Inferior parietal cortex (tissue), 1 donor: ENCODE data around the gene RABGAP1L.
"Not testable (repeated sequence)": the region's sequence is repeated elsewhere in the genome, so short reads cannot be mapped to it uniquely, and the experiment has no call there.

Experiments
- DNase-seq: peaks from one replicate; pipeline ENCODE4 v3.0.0-alpha.2; 2016; ENCODE audit errors: extremely low spot score

The RABGAP1L gene

DNA sequence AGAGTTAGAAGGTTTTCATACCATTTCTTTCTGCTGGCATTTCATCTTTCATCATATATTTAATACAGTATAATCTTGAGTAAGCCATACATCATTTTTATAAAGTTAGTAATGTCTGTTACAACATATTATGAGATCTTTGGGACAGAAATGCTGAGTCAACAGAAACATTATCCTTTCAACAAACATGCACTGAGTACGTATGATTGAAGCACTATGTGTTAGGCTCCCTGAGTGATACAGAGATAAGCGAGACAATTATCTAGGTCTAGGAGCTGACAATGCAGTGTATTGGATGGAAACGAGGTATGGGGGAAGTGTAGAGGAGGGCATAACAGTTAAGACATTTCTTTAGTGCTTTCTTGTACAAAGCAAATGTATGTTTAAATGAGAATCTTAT, 268.7 kb downstream of the RABGAP1L start:
- no peak for DNase-seq

DNA sequence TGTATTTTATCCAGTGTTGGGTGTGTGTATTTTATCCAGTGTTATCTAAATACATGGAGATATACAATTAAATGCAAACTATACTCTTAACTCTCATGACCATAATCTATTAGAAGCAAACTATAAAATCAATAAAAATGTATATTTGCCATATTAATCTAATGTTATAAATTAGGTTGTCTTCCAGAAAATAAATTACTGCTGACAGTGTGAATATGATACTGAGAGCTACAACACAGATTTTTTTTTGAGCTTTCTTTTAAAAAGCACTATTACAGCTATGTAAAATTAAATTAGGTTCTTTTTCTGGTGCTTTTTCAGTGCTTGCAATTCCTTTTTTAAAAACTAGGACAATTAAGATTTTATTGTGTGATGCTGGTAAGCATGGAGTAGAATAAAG, 269.4 kb downstream of the RABGAP1L start:
- DNase-seq: no peak

DNA sequence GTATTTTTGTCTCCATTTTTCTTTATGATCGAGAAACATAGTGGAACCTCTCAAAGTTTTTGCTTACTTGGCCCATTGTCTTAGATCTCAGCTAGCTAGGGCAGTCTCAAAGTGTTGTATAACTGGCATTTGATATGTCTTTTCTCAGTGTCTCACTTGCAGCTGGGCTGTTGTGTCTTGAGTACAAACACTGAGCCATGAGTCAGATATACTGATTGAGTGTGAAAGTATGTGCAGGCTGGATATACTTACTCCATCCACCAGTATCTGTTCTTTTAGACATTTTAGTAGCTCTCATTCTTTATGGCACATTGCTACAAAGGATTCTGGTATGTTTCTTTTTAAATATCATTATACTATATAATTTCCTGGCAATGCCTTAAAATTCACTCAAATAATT, 274.1 kb downstream of the RABGAP1L start:
- peak; percentile 37 for DNase-seq

DNA sequence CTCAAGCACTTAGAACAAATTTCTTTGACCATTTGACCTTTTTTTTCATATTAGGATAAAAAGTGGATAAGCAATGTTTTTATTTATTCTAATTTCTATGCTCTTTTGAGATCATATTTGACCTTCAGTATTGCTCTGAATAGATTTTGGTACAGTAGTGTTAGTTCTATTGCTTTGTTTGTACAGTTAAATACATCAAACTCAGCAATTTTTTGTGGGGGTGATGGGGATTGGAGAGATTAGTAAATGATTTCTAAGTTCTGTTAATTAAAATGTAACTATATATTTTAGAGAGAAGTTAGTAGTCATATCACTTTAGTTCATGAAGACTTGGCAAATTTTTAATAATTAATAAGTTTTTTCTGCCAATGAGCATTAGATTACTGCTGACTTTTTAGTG, 286.0 kb downstream of the RABGAP1L start:
- DNase-seq: no peak

DNA sequence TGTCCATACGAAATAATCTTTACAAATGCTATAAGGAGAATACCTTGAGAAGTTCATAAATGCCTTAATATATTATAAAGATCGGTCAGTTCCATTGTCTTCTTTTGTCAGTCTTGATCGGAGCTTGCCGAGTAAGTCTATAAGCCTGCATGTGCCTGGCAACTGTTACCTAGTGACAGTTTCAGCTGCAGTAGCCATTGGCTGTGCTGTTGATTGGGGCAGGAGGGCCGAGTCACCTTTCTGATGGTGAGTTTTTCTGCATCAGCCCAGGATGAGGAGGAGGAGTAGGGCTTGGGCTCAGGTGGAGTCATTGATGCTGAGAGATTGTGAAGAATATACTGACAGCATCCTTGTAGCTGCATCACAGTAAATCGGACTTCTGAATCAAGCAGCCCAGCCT, 286.5 kb downstream of the RABGAP1L start:
- no peak for DNase-seq

DNA sequence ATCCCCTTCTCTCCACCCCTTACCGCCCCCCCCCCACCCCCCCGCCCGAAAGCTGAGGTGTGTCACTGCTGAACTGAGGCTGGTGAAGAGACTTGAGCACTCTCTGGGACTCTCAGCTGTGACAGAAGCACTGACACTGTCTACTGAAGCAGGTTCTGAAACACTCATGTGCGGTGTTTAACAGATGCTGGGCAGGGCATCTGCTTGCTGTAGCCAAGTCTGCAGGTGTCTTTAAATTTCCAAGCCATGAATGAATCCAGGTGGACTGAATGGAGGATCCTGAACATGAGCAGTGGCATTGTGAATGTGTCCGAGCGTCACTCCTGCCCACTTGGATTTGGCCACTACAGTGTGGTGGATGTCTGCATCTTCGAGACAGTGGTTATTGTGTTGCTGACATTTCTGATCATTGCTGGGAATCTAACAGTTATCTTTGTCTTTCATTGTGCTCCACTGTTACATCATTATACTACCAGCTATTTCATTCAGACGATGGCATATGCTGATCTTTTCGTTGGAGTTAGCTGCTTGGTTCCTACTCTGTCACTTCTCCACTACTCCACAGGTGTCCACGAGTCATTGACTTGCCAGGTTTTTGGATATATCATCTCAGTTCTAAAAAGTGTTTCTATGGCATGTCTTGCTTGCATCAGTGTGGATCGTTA, 288.7 kb downstream of the RABGAP1L start, which contains the start of gene GPR52:
GPR52 (plus strand) TSS at position 99 of the 665 bp plus-strand sequence; CDS start at position 247, 148 bp downstream.
- peak; percentile 39 for DNase-seq

DNA sequence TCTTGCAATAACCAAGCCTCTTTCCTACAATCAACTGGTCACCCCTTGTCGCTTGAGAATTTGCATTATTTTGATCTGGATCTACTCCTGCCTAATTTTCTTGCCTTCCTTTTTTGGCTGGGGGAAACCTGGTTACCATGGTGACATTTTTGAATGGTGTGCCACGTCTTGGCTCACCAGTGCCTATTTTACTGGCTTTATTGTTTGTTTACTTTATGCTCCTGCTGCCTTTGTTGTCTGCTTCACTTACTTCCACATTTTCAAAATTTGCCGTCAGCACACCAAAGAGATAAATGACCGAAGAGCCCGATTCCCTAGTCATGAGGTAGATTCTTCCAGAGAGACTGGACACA, 289.2 kb downstream of the RABGAP1L start:
- DNase-seq: no peak

DNA sequence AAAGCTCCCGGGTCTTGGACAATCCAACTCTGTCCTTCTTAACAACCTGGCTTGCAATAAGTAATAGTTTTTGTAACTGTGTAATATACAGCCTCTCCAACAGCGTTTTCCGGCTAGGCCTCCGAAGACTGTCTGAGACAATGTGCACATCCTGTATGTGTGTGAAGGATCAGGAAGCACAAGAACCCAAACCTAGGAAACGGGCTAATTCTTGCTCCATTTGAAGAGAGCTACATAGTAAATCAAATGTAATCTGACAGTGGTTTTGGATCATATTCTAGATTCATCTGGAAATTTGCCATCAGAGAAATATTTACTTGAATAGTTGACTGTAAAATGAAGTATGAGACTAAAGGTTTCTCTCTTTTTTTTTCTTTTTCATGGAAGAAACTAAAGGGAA, 289.7 kb downstream of the RABGAP1L start:
- DNase-seq: peak; percentile 34

DNA sequence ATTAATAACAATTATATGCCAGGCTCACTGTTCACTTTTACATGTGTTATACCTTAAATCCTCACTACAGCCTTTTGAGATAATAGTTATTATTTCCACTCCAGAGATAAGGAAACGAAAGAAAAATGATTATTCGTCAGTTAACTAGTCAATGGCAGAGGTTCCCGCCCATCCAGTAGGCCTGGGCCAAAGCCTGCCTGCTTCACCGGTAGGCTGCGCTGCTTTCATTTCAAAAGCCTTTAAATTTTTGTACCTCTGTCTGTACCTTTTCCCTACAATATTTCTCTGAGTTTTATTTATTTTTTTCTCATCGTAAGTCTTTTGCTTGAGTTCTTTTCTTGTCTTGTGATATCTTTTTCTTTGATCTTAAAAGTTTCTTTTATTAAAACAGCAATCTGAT, 292.1 kb downstream of the RABGAP1L start:
- DNase-seq: no peak

DNA sequence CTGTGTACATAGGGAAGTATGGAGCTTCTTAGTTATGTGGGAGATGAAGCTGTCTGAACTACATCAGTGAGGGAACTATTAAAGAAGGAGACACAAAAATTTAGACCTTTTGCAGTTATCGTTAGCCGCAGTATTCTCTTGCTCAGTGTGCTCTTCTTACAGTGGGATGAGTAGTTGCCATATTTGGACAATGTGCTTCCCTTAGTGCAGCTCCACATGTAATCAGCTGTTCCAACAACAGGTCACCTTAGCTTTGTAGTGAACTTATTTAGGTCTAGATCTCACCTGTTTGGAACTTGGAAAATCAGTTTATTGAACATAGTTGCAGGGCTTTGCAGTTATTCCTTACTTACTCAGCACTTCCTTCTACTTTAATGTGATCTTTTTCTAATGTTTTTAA, 306.5 kb downstream of the RABGAP1L start:
- DNase-seq: no peak

DNA sequence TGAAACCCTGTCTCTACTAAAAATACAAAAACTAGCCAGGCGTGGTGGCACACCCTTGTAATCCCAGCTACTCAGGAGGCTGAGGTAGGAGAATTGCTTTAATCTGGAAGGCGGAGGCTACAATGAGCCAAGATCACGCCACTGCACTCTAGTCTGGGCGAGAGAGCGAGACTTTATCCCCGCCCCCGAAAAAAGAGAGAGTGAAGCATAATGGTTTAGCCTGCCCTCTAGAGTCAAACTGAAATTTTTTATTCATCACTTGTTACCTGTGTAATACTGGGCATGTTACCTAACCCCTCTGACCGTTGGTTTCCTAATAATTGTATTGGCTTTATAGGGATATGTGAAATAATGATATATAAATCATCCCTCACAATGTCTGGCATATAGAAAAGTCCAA, 307.3 kb downstream of the RABGAP1L start:
- DNase-seq: no peak

DNA sequence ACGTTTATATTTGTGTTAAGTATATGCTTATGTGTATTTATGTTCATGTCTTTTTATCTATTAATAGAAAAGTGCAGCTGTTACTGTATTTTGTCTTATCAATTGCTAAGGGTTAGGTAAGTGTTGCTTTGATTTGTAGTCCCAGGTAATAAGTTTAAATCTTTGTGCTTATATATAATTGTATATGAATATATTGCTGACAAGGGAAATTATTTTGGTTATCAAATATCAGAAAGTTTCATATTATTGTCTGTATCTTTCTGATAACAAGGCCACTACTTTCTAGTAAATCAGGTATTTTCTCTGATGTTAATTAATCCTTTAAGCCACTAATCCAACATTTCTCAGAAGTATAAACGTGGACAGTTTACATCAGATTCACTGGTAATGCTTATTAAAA, 309.7 kb downstream of the RABGAP1L start:
- DNase-seq: no peak

DNA sequence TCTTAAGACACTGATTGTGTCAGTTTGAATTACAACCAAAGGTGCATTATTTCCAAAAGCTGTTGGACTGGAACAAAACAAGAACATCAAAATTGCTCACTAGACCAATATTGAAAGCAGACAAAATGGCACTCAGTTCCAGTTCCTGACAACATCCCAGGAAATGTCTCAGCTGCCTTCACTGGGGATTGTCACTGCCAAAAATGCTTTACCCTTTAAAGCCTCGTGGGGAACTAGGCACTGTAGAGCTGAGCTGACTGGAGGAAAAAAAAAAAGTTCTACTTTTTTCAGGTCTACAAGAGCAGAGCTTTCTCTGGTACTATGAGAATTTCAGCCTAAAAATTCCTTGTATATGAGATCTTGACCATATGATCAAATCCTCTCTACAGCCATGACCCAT, 310.4 kb downstream of the RABGAP1L start:
- no peak for DNase-seq

DNA sequence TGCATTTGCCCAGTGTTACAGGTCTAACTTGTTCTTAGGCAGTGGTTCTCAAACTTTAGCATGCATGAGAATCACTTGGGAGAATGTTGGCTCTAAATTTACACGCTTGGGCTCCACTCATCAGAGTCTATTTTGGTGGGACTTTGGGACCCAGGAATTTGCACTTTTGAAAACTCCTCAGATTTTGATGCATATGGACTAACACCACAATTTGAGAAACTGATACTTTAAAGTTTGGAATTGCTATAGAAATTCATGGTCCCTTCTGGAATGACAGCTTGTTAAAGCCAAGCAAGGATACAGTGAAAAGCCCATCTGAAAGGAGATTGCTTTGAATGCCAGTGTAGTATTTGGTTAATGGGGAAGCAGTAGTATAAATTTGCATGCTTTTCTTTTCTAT, 320.0 kb downstream of the RABGAP1L start:
- DNase-seq: no peak

DNA sequence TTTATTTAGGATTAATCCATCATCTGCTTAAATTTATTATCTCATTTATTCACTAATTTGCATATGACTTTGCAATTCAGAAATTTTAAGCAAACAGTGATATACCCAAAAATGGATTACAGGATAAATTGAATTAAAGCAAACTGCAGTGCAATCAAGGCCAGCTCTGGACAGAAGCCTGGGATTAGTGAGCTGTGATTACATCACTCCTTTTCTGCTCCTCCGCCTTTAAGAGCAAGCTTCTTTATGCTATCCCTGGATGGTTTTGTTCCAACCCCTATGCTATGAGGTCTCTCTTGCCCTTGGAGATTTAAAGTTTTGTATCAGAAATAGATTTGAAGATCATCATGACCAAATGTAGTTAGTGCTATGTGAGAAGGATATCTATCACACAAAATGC, 321.0 kb downstream of the RABGAP1L start:
- DNase-seq: no peak

DNA sequence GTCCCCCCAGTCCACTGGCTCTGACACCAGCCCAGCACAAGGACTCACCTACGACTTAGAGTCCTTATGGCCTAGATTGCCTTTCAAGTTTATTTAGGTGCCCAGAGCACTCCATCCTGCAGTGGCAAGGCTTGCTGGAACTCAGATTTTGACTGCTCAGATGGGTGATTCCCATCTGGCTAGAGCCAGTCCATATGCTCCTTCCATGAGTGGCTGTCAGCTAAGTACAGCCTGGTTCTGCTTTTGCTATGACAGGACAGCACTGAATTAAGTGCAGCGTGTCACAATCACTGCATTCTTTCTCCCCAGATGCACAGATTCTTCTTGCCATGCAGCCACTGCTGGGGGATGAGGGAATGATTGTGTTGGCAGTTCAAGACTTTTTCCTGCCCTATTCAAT, 332.3 kb downstream of the RABGAP1L start:
- no peak for DNase-seq

DNA sequence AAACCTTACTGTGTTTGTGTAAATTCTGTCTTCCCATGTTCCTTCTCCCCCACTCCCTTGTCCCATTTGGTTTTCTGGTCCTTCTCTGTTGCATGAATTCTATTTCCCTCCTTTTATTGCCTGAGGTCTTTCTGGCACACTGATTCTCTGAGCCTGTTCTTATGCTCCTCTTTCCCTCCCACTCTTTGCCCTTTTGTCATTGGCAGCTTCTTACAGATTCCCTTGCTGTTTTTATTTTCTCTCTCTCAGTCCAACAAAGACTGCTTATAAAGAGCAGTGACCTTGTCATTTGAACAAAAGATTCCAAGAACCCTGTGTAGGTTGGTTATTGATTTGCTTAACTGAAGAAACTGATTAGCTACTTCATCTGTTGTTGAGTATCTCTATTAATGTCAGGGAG, 338.2 kb downstream of the RABGAP1L start:
- DNase-seq: no peak

DNA sequence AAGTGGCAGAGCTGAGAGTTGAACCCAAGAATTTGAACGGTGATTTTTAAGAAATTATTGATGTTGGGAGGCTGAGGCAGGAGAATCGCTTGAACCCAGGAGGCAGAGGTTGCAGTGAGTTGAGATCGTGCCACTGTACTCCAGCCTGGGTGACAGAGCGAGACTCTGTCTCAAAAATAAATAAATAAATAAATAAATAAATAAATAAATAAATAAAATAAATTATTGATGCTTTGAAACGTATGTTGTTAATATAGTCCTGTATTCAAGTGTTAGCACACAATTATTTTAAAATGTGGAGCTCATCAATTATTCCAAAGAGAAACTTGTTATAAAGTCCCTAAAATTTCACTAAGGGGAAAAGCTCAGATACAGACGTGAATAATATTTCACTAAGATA, 357.4 kb downstream of the RABGAP1L start:
- not testable (repeated sequence) for DNase-seq

DNA sequence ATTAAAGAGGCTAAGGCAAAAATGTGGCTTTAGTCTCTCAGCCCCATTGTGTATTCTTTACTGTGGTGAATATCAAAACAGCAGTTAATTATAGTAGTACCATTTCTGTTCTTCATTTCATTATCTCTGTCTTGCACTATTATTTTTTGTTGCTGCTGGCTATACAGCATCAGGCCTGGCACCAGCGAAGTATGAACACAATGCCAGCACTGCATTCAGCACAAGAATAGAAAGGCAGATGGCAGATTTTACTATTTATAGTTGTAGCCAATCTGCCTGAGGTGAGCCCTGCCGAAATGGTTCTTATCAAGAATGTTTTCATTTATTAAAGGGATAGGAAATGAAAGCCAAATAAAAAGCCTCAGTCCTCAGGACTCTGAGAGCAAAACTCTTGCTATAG, 360.5 kb downstream of the RABGAP1L start:
- DNase-seq: peak; percentile 62

DNA sequence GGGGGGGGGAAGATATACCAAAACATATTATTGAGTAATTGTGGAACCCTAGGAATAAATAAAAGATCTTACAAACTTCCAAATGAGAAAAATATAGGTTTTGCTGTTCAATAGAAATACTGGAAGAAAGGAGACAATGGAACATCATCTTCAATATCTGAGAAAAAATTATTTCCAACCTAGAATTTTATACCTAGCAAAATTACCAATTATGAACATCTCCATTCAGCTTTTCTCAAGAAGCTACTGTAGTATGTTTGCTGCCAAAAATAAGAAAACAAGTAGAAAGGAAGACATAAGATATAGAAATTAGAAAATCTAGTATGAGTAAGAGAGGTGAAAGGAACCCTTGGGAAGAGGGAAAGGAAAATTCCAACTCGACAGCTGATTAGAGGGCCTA, 372.4 kb downstream of the RABGAP1L start:
- no peak for DNase-seq

DNA sequence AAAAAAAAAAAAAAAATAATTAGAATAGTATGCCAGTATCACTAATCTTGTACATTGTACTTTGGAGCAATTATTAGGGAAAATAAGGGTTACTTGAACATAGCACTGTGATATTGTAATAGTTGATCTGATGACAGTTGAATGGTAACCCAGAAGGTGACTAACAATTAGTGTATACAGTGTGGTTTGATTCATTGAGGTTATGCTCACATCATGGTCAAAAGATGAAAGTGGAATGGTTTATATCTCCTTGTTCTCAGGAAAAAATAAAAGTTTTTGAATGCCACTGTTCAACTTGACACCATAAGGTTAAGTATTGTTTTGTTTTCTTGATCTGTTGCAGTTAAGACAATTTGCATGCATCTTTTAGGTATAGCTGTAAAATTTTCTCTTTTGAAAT, 375.5 kb downstream of the RABGAP1L start:
- no peak for DNase-seq

DNA sequence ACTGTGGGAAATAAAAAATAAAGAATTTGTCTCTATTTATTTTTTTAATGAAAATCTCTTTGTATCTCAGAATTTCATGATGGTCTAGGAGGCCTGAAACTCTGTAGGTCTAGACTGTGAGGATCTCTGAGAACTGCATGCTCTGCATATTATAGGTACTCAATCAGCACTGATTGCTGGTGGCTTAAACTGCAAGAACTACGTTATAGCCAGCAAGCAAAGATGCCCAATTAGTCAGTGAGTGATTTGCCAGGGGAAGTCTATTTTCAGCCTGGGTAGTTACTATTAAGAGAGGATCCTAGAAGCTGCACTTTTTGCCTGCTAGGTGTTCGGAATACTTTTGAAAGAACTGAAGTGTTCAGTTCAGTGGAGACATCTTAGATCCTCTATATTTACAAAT, 375.9 kb downstream of the RABGAP1L start:
- DNase-seq: no peak

DNA sequence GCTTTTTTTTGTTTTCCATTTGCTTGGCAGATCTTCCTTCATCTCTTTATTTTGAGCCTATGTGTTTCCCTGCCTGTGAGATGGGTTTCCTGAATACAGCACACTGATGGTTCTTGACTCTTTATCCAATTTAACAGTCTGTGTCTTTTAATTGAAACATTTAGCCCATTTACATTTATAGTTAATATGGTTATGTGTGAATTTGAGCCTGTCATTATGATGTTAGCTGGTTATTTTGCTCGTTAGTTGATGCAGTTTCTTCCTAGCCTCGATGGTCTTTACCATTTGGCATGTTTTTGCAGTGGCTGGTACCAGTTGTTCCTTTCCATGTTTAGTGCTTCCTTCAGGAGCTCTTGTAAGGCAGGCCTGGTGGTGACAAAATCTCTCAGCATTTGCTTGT, 384.1 kb downstream of the RABGAP1L start:
- not testable (repeated sequence) for DNase-seq

DNA sequence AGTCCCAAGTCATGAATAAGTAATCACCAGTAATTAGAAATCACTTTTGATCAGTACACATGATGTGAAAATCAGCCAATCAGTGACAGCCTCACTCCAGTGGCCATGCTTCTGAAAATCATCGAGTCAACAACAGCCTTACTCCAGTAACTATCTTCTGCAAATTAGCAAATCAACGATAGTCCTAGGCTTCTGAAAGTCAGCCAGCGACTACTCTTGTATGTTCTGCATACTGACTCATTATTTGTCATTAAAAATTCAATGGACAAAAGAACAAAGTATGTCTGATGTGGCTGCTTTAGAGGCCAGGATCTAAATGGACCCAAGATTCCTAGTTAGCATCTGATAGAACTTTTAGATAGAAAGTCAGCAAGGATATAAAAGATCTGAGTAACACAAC, 391.0 kb downstream of the RABGAP1L start:
- DNase-seq: no peak
